ENCODE measurements around the gene ALLC. TPM values are rescaled to one million over a fixed set of nuclear protein-coding genes. Genes with fewer than 3 reads are reported as not detected.

ALLC gene
- polyA plus RNA-seq, 4 donors = not detected

DNA sequence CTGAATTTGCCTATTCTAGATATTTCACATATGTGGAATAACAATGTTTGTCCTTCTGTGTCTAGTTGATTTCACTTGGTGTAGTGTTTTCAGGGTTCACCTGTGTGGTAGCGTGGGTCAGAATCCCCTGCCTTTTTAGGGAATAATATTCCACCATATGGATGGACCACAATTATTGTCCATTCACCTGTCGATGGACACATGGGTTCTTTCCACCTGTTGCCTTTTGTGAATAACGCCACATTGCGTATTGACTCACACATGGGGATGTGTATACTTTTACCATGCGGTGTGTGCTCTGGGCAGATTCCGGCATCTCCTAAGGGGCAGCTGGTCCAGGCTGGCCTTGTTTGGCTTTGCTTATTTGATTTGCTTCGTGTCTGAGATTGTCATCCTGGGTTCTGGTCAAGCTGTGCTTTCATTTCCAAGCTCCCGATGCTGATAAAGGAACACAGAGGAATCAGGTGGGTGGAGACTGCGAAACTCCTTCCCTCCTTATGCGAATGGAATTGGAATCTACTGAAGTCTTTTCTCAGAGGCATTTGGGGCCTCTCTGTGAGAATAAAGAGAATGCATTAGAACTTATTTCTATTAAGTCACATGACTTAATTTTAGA, 18.9 kb upstream of the ALLC start:
- DNase-seq (ENCODE audit: low read depth in 4 of 4, low spot score in 2 of 4) = no peak

DNA sequence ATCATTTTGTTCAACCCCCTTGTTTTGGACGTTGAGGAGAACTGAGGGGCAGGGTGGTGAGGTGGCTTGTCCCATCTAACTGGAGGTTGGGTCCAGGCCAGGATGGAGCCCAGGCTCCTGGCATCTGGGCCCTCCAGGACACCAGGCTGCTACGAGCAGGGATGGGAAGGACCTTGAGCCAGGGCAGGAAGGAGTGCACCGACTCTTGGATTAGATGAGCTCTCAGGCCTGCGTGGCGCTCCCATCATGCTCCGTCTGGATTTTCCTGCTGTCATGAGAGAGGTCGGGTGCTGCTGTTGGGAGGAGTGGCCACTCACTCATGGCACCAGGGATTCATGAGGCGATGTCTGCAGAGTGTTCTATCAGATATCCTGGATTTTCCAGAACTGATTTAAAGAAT, 18.3 kb upstream of the ALLC start:
- no peak for DNase-seq (ENCODE audit: low read depth in 4 of 4, low spot score in 2 of 4)

DNA sequence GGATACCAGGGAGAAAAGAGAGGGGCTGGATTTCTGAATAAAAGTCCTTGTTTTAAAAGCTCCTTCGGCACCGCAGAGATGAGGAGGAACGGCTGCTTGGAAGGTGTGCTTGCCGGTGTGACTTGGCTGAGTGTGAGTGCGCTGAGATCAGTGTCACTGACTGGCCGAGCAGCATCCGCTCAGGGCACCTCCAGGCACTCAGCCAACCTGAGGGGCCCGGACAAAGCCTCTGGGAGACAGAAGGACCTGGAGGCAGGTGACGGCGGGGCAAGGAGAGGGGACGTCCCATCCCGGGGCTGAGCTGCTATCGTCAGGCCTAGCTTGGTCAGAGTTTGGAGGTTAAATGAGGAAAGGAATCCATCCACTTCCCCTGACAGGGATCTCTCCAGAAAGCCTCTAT, 16.8 kb upstream of the ALLC start:
- DNase-seq (ENCODE audit: low read depth in 4 of 4, low spot score in 2 of 4) = no peak

DNA sequence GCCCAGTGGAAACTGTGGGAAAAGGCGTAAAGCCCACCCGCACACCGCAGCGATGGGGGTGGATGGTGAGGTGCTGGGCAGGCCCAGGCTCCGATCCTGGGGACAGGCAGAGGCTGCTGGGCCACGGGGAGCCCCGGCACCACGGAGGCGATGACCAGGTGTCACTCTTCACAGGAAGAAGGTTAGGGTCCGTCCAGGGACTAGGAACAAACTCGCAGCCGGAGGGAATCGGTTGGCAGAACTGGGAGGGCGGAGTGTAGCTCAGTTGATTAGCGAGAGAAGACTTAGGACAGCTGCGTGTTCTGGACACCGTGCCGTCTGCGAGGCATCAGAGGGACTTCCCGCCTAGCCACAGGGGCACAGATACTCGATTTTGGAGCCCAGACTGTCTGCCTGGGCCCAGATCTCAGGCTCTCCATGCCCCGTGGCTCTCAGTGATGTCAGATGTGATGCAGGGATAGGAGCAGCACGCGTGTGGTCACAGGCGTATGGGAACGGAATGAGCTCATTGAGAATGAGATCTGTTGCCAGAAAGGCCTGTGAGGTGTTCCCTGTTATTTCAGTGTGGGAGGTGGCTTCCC, 16.1 kb upstream of the ALLC start:
- no peak for DNase-seq (ENCODE audit: low read depth in 4 of 4, low spot score in 2 of 4)

DNA sequence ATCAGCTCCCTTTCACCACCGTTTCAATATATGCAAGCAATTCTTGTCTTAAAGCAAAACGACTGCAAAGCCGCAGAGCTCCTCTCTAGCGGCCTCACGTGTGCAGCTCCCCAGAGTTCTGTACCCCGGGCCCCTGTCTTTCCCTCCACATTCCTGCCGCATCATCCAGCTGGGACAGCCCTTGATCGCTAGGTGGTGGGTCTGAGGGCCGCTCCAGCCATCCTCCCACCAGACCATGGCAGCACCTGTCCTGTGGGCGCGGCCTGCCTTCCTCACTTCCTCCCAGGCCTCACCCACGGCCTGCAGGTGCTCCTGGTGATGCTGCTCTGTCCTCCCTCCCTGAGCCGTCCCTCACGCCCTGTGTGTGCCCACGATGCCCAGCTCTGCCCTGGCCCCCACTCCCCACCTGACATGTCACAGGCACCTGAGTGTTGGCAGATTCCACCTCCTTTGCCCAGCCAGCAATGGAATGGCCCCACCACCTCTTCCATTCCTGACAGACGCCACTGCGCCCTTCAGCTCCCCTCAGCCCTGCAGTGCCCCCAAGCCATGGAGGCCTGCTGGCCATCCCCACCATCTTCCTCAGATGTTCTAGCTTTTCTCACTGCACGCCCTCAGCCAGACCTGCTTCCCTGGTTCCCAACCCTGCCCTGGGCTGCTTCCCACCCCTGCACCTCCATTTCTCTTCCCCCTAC, 15.3 kb upstream of the ALLC start:
- DNase-seq (ENCODE audit: low read depth in 4 of 4, low spot score in 2 of 4) = no peak

DNA sequence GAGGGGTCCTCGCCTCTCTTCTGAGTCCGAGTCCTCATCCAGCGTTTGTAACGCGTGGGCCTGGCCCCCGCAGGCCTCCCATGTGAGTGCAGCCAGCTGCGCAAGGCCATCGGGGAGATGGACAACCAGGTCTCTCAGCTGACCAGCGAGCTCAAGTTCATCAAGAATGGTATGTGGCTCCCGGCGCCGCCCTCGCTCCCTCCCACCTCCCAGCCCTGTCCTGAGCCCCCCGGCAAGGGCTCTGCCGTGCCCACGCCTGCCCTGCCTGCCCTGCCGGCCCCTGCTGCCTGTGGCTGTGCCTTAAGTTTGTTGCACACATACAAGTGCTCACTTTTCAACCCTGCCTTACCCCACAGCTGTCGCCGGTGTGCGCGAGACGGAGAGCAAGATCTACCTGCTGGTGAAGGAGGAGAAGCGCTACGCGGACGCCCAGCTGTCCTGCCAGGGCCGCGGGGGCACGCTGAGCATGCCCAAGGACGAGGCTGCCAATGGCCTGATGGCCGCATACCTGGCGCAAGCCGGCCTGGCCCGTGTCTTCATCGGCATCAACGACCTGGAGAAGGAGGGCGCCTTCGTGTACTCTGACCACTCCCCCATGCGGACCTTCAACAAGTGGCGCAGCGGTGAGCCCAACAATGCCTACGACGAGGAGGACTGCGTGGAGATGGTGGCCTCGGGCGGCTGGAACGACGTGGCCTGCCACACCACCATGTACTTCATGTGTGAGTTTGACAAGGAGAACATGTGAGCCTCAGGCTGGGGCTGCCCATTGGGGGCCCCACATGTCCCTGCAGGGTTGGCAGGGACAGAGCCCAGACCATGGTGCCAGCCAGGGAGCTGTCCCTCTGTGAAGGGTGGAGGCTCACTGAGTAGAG, 14.4 kb upstream of the ALLC start:
- DNase-seq (ENCODE audit: low read depth in 4 of 4, low spot score in 2 of 4) = no peak

DNA sequence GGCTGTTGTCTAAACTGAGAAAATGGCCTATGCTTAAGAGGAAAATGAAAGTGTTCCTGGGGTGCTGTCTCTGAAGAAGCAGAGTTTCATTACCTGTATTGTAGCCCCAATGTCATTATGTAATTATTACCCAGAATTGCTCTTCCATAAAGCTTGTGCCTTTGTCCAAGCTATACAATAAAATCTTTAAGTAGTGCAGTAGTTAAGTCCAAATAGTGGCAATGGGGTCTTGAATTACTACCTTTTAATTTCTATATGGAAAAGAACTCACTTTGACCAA, 13.8 kb upstream of the ALLC start:
- DNase-seq (ENCODE audit: low read depth in 4 of 4, low spot score in 2 of 4) = no peak

DNA sequence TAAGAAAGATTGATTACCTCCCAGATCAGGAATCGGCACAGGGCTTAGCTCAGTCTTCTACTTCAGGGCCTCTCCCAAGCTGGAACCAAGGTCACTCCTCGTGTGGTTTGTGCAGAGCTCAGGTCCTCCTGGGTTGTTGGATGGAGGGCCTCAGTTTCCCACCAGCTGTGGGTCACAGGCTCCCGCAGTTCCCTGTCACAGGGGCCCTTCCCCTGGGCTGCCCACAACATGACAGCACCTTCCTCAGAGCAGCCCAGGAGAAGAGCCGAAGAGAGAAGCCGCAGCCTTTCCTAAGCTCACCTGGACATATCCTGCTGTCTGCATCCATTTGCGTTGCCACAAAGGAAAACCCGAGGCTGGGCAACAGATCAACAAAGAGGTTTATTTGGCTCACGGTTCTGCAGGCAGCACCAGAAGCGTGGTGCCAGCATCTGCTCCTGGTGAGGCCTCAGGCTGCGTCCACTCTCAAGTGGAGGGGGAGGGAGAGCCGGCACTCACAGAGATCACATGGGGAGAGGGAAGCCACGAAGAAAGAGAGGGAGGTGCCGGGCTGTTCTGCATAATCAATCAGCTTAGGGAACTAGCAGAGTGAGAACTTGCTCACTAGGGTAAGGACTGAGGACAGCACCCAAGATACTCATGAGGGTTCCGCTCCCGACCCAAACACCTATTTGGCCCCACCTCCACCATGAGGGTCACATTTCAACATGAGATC, 13.0 kb upstream of the ALLC start:
- no peak for DNase-seq (ENCODE audit: low read depth in 4 of 4, low spot score in 2 of 4)

DNA sequence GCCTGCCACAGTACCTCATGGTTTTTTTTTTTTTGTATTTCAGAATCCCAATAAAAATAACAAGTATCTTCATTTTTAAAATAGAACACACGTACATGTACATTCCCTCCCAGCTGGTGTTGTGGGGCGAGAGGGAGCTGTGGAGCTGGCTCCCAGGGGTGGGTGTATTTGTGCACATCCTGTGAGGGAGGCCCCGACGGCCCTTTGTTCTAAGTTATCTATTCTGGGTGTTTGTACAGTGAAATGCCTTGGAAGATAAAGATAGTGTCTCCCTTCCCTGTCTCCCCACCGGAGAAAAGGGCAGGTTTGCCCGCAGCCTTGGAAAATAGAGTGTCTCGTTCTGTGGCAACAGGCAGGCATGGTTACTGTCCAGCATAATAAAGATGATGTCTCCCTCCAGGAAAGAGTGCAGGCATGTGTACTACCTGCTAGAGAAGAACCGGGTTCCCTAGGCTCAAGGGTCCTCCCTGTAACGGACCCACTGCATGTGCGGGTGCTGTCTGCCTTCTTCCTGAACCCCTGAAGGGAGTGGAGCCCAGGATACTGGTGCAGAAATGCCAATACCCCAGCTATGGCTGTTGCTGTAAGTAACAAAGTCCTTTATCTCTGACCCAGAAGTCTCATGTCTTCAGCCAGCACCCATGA, 12.1 kb upstream of the ALLC start:
- no peak for DNase-seq (ENCODE audit: low read depth in 4 of 4, low spot score in 2 of 4)

DNA sequence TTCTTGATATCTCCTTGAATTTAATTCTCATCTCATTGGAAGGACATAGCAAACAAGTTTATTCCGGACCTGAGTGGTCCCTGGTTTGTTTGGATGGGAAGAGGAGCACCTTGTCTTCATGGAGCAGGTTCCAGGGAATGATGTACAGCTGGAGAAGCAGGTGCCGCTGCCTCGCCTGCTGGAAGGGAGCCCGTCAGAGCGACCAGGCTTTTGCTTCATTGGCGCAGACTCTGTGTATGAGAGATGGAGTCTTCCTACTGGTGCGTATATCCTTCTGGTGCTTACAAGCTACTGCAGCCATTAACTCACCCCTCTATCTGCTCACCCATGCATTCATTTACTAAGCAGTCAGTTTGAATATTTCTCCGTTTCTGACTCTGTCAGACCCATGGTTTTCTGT, 11.6 kb upstream of the ALLC start:
- DNase-seq (ENCODE audit: low read depth in 4 of 4, low spot score in 2 of 4) = no peak

DNA sequence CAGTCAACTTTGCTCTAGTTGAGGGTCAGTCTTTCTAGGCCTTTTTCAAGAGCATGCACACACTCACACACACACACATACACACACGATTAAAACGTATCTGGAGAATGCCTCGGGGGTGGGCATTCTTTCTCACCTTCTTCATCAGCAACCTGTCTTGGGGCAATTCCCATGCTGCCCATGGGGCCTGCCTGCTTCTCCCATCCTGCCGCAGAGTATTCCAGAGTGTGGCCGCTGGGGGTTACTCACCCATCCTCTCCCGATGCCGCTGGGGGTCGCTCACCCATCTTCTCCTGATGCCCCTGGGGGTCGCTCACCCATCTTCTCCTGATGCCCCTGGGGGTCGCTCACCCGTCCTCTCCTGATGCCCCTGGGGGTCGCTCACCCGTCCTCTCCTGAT, 10.8 kb upstream of the ALLC start:
- no peak for DNase-seq (ENCODE audit: low read depth in 4 of 4, low spot score in 2 of 4)

DNA sequence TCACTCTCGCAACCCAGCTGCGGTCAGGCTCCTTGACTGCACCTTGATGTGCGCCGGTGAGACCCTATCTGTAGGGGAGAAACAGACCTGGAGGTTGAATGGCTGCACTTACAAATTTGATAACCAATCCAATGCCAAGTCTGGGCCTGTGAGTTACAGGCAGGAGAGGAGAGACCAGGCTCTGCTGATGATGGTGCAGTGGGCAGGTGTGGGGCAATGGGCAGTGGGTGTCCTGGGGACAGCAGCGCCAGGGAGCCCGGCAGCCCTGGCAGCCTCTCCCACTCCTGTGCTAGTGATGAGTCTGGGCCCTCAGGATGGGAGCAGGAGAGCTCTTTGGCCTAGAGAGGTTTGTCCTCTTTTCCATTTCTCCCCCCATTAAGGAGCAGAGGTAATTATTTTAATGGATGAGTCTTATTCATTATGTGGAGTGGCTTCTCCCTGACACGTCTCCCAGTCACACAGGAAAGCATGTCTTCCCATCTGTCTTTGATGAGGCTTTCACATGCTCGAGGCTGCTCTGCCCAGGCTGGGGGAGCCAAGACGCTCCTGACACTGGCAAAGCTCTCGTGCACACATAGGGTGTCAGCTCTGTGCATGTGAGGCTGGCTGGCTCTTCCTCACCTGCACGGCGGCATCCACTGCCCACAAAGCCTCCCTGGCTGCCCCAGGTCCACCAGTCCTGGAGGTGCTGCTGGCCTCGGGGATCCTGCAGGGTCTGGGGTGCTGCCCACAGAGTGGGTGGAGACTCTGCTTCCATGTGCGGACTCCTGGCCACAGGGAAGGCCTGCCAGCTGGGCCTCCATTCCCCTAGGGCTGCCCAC, 10.0 kb upstream of the ALLC start:
- no peak for DNase-seq (ENCODE audit: low read depth in 4 of 4, low spot score in 2 of 4)

DNA sequence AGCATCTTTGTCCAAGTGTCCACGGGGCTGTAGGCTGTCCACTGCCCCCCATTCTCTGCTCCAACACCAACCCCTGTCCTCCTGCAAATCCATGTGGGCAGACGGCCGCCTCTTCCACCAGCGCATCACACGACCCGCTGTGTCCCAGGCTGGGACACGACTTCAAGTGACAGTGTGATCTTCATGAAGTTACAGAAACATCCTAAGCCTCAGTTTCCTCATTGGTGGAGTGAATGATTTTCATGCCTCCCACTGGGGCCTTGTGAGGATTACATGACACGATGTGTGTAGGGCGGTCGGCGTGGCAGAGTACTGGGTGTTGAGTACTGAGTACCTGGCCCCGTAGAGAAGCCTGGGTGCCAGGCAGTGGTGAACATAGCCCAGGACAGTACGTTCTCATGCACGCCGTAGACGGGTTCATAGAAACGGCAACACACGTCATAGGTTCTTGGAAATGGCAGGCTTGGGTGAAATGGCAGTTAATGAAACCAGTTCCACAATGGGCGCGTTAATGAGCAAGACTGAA, 9.3 kb upstream of the ALLC start:
- DNase-seq (ENCODE audit: low read depth in 4 of 4, low spot score in 2 of 4) = no peak

DNA sequence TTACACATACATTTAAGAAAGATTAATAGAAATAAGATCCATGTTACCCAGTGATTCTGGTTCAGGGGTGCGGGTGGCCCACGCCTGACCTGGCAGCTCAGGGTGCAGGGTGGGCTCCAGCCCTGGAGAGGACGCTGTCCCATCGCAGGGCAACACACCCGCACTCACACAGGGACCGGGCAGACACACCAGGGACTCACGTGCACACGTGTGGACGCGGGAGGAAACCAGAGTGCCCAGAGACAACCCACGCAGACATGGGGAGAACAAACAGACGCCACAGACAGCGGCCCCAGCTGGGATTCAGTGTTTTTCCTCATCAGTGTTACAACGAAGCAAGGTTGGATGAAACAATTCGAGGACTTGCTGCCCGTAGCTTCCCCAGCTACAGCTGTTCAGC, 8.4 kb upstream of the ALLC start:
- no peak for DNase-seq (ENCODE audit: low read depth in 4 of 4, low spot score in 2 of 4)

DNA sequence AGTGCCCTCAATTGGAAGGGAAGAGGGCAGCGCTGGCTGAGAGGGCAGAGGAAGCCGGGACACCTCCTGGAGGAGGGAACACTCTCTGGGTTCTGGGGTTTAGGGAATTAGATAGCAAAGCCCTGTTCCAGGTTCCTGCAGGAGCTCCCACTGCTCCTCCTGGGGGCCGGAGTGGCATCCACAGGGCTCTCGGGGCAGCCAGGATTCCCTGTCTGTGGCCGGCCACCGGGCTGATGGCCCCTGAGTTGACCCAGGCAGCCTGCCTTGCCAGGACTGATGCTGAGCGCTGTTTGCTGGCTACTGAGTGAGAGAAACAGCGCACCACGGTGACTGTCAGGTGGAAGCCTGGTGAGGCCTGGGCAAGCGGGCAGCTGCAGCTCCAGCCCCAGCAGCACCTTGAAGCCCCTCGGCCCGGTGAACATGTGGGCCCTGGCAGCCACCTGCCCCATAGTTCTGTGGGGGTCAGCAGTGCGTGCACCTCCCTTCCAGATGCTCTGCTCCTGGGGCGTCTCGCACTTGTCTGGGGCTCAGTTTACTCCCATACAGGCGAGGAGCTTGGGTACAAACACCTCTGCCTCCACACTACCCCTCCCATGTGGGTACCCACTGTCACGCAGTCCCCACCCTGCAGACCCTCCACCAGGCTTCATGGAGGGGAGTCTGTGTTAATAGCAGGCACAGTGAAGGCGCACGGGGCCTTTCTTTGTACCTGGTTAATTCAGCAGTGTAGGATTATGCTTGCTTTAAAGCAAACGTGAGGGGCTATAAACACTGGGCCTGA, 7.7 kb upstream of the ALLC start:
- DNase-seq (ENCODE audit: low read depth in 4 of 4, low spot score in 2 of 4) = no peak

DNA sequence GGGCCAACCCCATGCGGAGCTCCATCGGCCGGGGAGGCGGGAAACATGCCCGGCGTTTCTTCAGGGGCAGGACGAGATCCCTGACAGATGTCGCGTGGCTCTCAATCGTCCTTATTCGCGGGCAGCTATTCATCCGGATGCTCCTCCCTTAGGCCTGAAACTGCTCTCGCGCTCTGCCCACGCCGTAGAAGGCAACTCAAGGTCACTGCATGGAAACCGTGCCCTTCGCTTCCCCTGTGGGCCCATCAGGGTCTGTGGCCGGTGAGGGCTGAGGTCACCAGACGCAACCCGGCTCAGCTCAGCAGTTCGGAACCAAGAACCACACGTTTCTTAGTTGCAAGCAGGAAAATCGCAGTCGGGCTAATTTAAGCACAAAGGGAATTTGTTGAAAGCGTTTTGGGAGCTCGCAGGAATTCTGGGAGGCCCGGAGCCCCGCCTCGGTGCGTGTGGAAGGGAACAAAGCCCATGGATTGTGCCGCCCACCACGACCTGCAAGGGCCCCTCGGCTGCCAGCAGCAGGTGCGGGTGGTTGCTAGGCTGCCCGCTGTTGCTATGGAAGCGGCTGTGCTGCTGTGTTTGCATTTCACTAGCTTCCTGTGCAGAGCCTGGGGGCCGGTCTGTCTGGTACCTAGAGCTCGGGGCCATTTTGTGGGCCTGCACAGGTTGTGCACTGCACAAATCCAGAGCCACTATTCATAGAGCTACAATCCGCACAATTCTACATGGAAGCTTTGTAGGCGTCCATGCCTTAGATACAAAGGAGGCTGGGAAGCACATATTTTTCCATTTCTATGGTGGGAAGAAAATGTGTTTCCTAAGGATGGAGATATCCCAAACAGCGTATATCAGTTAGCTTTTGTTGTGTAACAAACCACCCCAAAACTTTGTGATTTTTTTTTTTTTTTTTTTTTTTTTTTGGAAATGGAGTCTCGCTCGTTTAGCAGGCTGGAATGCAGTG, 6.0 kb upstream of the ALLC start:
- DNase-seq (ENCODE audit: low read depth in 4 of 4, low spot score in 2 of 4) = peak in 3 of 4 donors; percentile 48 to 52 (median 52)

DNA sequence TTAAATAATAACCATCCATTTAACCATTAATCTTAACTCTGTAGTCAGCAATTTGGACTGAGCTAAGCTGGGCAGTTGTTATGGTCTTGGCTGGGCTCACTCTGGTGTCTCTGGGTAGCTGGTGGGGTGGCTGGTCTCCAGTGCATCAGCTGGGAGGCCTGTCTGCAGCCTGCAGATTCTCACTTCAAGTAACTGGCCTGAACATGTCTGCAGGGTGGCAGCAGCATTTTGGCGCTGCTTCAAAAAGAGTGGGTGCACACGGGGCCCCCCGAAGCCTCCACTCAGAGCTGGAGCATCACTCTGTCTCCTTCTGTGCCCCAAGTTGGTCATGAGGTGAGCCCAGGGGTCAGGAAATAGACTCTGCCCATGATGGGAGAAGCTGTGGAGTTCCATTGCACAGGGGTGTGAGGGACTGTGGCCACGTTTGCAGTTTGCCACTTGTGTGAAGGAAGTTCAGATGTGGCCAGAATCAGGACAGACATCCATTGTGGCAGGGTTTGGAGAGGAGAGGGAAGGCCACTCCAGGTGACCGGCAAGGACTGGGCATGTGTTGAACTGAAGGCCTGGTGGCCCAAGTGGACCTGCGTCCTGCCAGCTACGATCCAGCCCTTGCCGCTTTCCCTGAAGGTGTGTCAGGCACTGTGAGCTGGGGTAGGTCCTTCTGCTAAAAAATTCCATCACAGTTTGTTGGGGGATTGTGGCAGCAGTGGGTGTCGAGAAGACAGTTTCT, 4.9 kb upstream of the ALLC start:
- no peak for DNase-seq (ENCODE audit: low read depth in 4 of 4, low spot score in 2 of 4)
